D721Med (cell line): ENCODE results near the gene E2F8.

Experiments used
- DNase-seq: peaks from one replicate; pipeline ENCODE4 v3.0.0; 2011; ENCODE audit warnings: low spot score; ENCODE audit not compliant: insufficient read length
- FAIRE-seq: peaks from 2 replicates; lab custom pipeline; 2011; peaks lifted over from hg19 to GRCh38; lab: Jason Lieb, UNC
- TF ChIP-seq, protein P1 (sequence below): IDR thresholded peaks from 2 replicates; pipeline ENCODE4 v1.5.1; 2012; ENCODE audit warnings: mild to moderate bottlenecking, control low read depth; ENCODE audit not compliant: insufficient read depth; ENCODE audit errors: missing control alignments

E2F8 gene, protein sequence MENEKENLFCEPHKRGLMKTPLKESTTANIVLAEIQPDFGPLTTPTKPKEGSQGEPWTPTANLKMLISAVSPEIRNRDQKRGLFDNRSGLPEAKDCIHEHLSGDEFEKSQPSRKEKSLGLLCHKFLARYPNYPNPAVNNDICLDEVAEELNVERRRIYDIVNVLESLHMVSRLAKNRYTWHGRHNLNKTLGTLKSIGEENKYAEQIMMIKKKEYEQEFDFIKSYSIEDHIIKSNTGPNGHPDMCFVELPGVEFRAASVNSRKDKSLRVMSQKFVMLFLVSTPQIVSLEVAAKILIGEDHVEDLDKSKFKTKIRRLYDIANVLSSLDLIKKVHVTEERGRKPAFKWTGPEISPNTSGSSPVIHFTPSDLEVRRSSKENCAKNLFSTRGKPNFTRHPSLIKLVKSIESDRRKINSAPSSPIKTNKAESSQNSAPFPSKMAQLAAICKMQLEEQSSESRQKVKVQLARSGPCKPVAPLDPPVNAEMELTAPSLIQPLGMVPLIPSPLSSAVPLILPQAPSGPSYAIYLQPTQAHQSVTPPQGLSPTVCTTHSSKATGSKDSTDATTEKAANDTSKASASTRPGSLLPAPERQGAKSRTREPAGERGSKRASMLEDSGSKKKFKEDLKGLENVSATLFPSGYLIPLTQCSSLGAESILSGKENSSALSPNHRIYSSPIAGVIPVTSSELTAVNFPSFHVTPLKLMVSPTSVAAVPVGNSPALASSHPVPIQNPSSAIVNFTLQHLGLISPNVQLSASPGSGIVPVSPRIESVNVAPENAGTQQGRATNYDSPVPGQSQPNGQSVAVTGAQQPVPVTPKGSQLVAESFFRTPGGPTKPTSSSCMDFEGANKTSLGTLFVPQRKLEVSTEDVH

DNA sequence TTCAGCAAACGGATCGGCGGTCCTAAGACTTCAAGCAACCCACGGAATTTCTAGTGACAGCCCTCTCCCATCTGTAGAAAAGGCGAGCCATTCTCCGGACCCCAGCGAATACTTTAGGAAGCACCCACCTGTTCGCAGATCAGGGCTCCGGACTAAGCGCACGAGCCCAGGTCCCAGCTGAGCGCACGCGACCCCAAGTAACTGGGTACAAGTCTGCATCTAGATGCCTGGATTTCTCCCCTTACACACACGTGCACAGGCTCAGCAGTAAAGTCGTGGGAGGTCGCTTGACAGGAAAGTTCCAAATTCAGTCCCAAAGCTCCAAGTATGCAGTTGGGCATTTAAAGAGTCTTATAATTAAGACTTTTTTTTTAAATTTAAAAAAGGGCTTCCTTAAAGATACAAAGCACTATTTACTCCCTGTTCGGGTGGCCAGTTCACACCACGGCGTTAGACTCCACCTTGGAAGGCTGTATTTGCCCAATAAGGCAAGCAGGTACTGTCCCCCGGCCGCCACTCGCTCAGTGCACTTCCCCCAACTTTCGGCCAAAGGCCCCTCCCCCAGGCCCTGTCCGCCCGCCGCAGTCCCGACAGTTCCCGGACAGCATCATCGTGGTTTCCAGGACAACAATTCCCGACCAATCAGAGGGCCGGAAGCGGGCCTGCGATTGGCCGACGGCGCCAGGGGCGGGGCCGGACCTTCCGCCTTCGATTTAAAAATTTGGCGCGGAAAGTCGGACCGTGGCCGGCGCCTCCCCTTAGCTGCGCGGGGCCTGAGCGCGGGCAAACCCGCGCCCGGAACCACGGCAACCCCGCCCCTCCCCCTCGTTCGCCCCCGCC, at the start of gene E2F8:
E2F8 (minus strand) TSS at position 526 of the 840 bp plus-strand sequence. CDS start 824 bp downstream, outside the sequence.
- DNase-seq (peak; percentile 93), FAIRE-seq (no peak)
- TF ChIP-seq, protein P1, sequence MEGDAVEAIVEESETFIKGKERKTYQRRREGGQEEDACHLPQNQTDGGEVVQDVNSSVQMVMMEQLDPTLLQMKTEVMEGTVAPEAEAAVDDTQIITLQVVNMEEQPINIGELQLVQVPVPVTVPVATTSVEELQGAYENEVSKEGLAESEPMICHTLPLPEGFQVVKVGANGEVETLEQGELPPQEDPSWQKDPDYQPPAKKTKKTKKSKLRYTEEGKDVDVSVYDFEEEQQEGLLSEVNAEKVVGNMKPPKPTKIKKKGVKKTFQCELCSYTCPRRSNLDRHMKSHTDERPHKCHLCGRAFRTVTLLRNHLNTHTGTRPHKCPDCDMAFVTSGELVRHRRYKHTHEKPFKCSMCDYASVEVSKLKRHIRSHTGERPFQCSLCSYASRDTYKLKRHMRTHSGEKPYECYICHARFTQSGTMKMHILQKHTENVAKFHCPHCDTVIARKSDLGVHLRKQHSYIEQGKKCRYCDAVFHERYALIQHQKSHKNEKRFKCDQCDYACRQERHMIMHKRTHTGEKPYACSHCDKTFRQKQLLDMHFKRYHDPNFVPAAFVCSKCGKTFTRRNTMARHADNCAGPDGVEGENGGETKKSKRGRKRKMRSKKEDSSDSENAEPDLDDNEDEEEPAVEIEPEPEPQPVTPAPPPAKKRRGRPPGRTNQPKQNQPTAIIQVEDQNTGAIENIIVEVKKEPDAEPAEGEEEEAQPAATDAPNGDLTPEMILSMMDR = no peak

DNA sequence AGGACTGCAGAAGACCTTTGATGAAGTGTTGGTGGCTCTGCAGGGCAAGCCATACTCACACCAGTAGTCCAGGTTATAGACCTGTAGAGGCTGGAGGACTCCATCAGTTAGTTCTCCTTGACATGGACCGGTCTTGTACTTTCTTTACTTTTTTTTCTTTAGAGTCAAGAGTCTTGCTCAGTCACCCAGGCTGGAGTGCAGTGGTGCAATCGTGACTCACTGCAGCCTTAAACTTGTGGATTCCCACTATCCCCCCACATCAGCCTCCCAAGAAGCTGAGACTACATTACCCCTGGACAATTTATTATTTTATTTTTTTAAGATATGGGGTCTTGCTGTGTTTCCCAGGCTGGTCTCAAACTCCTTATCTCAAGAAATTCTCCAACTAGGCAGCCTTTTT, 49.6 kb upstream of the E2F8 start:
- TF ChIP-seq, protein P1 = no peak
- no peak for FAIRE-seq
- no peak for DNase-seq

DNA sequence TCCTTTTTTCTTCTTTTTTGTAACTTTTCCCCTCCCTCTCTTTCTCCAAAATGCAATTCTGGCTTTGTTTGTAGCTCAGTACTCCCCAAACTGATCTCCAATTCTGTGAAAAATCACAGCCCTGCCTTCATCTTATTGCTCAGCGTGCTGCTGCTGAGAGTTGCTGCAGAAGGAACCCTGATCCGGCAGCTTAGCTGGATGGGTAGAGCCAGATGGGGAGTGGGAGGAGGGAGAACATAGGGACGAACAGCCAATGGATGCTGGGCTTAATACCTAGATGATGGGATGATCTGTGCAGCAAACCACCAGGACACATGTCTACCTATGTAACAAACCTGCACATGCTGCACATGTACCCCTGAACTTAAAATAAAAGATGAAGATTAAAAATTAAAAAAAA, 47.5 kb upstream of the E2F8 start:
- TF ChIP-seq, protein P1 = no peak
- FAIRE-seq = peak; percentile 78
- peak; percentile 58 for DNase-seq

DNA sequence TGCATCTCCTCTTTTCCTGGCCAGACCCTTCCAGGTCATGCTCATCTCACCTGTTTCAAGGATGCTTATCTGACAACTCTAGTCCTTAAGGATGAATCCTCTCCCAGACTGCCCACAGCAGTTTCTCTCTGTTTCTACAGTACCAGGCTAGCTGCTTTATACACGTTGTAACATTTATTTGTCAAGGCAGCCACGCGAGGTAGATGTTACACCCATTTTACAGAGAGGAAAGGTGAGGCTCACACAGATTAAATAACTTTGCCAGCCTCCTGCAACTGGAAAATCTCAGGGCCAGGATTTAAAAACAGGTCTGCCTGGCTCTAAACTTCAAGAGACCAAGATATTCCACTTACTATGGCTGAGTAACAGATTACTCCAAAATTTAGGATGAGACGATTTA, 45.7 kb upstream of the E2F8 start:
- DNase-seq (no peak), FAIRE-seq (no peak)
- TF ChIP-seq, protein P1 = no peak

DNA sequence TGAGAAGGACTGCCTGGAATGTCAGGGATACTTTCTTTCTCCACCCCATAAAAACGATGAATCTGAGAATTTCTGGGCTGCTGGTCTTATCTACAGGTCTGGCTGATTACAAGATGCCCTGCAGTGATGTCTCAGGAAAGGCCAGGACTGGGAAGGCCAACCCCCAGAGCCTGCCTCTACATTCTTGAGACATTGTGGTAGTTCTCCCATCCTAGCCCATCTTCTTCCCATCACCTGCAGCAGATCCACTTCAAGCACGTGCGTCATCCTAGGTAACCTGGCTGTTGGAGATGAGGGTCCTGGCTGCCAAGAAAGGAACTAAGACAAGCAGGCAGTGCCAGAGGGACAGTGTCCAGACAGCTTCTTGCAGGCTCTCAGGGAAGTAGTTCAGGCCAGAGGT, 44.1 kb upstream of the E2F8 start:
- FAIRE-seq (no peak), DNase-seq (no peak)
- TF ChIP-seq, protein P1 = no peak

DNA sequence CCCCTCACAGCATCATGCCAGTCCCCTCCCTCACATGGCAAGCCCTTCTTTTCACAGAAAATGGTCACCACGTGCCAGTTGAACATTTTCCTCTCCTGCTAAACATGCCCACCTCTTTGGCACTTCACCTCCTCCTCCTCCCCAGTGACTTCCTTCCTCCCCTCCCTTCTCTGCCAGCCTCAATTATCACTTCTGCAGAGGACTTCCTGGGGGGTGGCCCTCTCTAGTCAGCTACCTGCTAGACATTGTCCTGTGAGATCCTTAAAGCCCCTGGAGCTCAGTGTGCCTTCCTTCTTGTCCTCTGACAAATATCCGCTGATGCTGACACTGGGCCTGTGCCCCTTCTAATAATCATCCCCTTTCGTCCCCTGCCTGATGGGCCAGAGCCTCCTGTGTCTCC, 43.2 kb upstream of the E2F8 start:
- no peak for FAIRE-seq

More for the DNA sequence above, 43.2 kb upstream of the E2F8 start:
- DNase-seq = no peak
- TF ChIP-seq, protein P1 = no peak
